Measurements from ENCODE around the gene NOP14.

The NOP14 gene

DNA sequence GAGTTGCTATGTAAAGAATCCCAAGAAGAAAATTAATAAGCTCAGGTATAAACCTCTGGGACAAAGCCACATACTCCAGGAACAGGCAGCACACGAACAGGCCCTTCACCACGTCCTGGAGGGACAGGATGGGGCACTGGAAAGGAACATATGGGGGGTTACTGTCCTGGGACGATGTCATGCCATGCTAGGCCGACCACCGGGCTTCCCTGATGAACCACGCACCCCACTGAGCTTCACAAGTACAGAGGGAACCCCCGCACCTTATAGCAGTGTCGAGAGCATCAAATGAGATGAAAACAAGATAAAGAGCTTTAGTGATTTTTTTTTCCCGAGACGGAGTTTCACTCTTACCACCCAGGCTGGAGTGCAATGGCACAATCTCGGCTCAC lies 19.1 kb downstream of the NOP14 start (continued):
- TF ChIP-seq, protein P1, sequence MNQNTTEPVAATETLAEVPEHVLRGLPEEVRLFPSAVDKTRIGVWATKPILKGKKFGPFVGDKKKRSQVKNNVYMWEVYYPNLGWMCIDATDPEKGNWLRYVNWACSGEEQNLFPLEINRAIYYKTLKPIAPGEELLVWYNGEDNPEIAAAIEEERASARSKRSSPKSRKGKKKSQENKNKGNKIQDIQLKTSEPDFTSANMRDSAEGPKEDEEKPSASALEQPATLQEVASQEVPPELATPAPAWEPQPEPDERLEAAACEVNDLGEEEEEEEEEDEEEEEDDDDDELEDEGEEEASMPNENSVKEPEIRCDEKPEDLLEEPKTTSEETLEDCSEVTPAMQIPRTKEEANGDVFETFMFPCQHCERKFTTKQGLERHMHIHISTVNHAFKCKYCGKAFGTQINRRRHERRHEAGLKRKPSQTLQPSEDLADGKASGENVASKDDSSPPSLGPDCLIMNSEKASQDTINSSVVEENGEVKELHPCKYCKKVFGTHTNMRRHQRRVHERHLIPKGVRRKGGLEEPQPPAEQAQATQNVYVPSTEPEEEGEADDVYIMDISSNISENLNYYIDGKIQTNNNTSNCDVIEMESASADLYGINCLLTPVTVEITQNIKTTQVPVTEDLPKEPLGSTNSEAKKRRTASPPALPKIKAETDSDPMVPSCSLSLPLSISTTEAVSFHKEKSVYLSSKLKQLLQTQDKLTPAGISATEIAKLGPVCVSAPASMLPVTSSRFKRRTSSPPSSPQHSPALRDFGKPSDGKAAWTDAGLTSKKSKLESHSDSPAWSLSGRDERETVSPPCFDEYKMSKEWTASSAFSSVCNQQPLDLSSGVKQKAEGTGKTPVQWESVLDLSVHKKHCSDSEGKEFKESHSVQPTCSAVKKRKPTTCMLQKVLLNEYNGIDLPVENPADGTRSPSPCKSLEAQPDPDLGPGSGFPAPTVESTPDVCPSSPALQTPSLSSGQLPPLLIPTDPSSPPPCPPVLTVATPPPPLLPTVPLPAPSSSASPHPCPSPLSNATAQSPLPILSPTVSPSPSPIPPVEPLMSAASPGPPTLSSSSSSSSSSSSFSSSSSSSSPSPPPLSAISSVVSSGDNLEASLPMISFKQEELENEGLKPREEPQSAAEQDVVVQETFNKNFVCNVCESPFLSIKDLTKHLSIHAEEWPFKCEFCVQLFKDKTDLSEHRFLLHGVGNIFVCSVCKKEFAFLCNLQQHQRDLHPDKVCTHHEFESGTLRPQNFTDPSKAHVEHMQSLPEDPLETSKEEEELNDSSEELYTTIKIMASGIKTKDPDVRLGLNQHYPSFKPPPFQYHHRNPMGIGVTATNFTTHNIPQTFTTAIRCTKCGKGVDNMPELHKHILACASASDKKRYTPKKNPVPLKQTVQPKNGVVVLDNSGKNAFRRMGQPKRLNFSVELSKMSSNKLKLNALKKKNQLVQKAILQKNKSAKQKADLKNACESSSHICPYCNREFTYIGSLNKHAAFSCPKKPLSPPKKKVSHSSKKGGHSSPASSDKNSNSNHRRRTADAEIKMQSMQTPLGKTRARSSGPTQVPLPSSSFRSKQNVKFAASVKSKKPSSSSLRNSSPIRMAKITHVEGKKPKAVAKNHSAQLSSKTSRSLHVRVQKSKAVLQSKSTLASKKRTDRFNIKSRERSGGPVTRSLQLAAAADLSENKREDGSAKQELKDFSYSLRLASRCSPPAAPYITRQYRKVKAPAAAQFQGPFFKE (tag by site-specific recombination; IDR thresholded peaks at IDR 0.05; ENCODE audit: borderline replicate concordance), result no peak
- TF ChIP-seq, protein P2, sequence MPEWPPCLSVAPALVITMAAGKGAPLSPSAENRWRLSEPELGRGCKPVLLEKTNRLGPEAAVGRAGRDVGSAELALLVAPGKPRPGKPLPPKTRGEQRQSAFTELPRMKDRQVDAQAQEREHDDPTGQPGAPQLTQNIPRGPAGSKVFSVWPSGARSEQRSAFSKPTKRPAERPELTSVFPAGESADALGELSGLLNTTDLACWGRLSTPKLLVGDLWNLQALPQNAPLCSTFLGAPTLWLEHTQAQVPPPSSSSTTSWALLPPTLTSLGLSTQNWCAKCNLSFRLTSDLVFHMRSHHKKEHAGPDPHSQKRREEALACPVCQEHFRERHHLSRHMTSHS (tag by site-specific recombination; IDR thresholded peaks at IDR 0.05), result no peak

DNA sequence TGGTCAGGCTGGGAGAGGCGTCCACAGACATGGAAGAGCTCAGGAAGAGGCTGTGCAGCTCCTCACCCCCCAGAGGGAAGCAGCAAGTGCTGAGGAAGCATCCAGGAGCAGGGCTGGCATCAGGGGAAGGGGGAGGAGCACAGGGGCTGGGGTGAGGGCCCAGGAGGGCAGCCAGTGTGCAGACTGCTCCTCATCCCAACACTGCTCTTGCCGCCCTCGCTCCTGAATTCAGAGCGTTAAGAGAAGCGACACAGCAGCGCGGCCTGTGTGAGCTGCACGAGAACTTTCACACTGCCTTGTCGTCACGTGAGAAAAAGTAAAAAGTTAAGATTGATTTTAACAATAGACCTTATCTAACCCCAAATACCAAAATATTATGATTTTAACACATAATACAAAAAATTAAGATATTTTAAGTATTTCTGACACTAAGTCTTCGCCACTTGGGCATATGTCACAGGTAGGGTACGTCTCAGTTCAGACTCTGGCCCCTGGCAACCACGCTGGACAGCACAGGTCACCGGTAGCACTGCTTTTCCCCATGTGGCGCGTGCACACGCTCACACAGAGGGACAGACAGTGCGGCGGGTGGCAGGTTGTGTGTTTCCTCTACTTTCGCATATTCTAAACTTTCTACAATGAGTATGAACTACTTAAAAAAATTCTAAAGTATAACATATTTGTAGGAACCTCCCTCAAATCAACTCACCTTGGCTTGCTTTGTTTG lies 19.7 kb downstream of the NOP14 start:
- TF ChIP-seq, protein P3, sequence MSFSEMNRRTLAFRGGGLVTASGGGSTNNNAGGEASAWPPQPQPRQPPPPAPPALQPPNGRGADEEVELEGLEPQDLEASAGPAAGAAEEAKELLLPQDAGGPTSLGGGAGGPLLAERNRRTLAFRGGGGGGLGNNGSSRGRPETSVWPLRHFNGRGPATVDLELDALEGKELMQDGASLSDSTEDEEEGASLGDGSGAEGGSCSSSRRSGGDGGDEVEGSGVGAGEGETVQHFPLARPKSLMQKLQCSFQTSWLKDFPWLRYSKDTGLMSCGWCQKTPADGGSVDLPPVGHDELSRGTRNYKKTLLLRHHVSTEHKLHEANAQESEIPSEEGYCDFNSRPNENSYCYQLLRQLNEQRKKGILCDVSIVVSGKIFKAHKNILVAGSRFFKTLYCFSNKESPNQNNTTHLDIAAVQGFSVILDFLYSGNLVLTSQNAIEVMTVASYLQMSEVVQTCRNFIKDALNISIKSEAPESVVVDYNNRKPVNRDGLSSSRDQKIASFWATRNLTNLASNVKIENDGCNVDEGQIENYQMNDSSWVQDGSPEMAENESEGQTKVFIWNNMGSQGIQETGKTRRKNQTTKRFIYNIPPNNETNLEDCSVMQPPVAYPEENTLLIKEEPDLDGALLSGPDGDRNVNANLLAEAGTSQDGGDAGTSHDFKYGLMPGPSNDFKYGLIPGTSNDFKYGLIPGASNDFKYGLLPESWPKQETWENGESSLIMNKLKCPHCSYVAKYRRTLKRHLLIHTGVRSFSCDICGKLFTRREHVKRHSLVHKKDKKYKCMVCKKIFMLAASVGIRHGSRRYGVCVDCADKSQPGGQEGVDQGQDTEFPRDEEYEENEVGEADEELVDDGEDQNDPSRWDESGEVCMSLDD (tag by site-specific recombination; IDR thresholded peaks at IDR 0.05), result no peak
- 0 out of 2 replicates have a peak, but pooled peaks have one; percentile 29 for TF ChIP-seq ZNF341 (tag by site-specific recombination; IDR thresholded peaks at IDR 0.05; ENCODE audit: low read depth)
- no peak overlapping the region for H3K27ac ChIP-seq (ENCODE audit: extremely low read depth, low read depth, low read length)
- CTCF ChIA-PET, result interaction anchor here (0.6 to 1.7 kb wide), 2 partner anchors 10 to 1143 kb away, joined by 4 to 7 read pairs; no protein-coding TSS in a partner anchor
- no peak overlapping the region for H3K4me3 ChIP-seq (ENCODE audit: low read depth, low read length)
- POLR2A ChIA-PET, result interaction anchor here (0.6 kb wide), 1 partner anchor 8 kb away, joined by 3 read pairs; no protein-coding TSS in a partner anchor
- H3K36me3 ChIP-seq (ENCODE audit: control insufficient read depth in 2 of 2, insufficient read depth in 1 of 2, low read length in 2 of 2), result peaks cover 1 to 99% of the 10 kb centered on the region in 2 experiments; a peak in 2 of 3 replicates
- H3K9me3 ChIP-seq (ENCODE audit: control insufficient read depth, insufficient read depth, low read depth, low read length), result no peaks in the 10 kb centered on the region
- H3K4me1 ChIP-seq (ENCODE audit: control insufficient read depth, insufficient read depth, low read length), result no peaks in the 10 kb centered on the region

DNA sequence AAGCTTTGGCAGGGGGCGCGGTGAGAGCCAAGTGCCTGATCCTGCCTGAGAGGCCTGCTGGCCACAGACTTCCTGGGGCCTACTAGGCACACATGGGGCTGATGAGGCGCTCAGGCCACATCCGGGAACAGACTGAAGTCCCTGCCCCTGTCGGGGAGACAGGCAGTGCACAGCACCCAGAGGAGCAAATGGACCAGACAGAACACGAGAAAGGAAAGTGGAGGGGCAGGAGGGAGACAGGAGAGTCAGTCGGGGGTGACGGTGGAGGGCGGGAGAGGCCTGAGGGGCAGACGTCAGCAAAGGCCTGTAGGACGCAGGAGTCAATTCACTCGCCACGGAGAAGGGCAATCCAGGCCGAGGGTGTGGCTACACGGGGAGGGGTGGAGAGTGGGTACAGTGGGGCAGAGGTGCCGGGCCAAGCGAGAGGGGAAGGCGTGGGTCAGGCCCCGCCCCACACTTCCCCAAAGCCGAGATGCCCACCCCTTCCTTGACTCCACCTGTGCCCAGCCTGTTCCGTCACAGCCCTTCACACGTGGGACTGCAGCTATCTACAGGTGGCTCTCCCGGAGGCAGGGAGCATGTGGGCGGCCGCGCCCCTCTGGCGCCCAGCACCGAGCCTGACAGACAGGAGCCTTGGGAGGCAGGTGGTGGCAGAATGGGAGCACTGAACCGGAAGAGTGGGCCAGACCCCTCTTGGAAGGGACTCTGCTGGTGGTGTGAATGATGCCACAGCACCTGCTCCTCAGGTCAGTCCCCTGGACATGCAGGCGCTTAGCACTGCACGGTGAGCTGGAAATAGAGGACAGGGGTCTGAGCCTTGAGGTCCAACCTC lies 20.5 kb downstream of the NOP14 start:
- Histone ChIP-seq H3K4me3 (ENCODE audit: low read depth, low read length) (no peak overlapping the region), H3K27ac (ENCODE audit: extremely low read depth, low read depth, low read length) (no peak overlapping the region), H3K36me3 (ENCODE audit: control insufficient read depth in 2 of 2, insufficient read depth in 1 of 2, low read length in 2 of 2) (peaks cover 6 to 99% of the 10 kb centered on the region in 2 experiments; a peak in 2 of 3 replicates), H3K9me3 (ENCODE audit: control insufficient read depth, insufficient read depth, low read depth, low read length) (no peaks in the 10 kb centered on the region), H3K4me1 (ENCODE audit: control insufficient read depth, insufficient read depth, low read length) (no peaks in the 10 kb centered on the region)
- POLR2A ChIA-PET, result interaction anchor here (0.6 kb wide), 1 partner anchor 8 kb away, joined by 3 read pairs; no protein-coding TSS in a partner anchor
- CTCF ChIA-PET, result interaction anchor here (0.6 kb wide), 1 partner anchor 1142 kb away, joined by 4 read pairs; no protein-coding TSS in a partner anchor
- TF ChIP-seq ZNF600 (tag by site-specific recombination; IDR thresholded peaks at IDR 0.05) (no peak), KLF1 (tag by site-specific recombination; IDR thresholded peaks at IDR 0.05) (peak; percentile 71), SCRT2 (tag by site-specific recombination; IDR thresholded peaks at IDR 0.05) (peak; percentile 85), ZNF529 (tag by site-specific recombination; IDR thresholded peaks at IDR 0.05; ENCODE audit: insufficient replicate concordance) (no peak), GLIS1 (tag by site-specific recombination; IDR thresholded peaks at IDR 0.05) (0 out of 2 replicates have a peak, but pooled peaks have one; percentile 15)

Measured in HEK293 (cell line).